IMR-90 (cell line): ENCODE data around the gene SLCO3A1. TPM values are rescaled to one million over a fixed set of nuclear protein-coding genes. Genes with fewer than 3 reads are reported as not detected.

Experiments
- ATAC-seq: fragments of 200-7000 bp; cut with Tn5 transposase; 2 replicates; pipeline ENCODE4 v1.9.1; 2020; ENCODE audit warnings: low read depth, mild to moderate bottlenecking, moderate library complexity
- BruUV-seq: library from RNA; stranded (reverse); fragments of 400-500 nt; replicated peaks from 2 replicates; lab custom pipeline; 2021; lab: Mats Ljungman, UMichigan
- CTCF ChIA-PET: fragments of 300-600 bp; formaldehyde crosslinking; extraction: SDS; loops from one replicate; lab custom pipeline; 2021; ENCODE audit warnings: antibody characterized with exemption; lab: Yijun Ruan, JAX
- POLR2A ChIA-PET: fragments of 300-600 bp; sonication (Branson Sonifier 250); formaldehyde crosslinking; loops from one replicate; lab custom pipeline; 2022; ENCODE audit warnings: antibody characterized with exemption; ENCODE audit not compliant: unreplicated experiment; lab: Charles Lee
- DNase-seq: peaks from one replicate; pipeline ENCODE4 v3.0.0; 2013
- H2AFZ ChIP-seq: replicated peaks from 2 replicates; pipeline ENCODE3; 2013; ENCODE audit warnings: low read length, mild to moderate bottlenecking; ENCODE audit not compliant: poor library complexity
- H2AK5ac ChIP-seq: 2 replicates; pipeline ENCODE4 v1.6.1; 2013; ENCODE audit warnings: low read depth, low read length, inconsistent platforms
- H2AK9ac ChIP-seq: replicated peaks from 2 replicates; pipeline ENCODE3; 2013; ENCODE audit warnings: mild to moderate bottlenecking, low read depth, low read length, moderate library complexity; ENCODE audit not compliant: poor library complexity
- H2BK120ac ChIP-seq: 2 replicates; pipeline ENCODE4 v1.6.1; 2013; ENCODE audit warnings: low read depth, low read length, inconsistent platforms
- H2BK15ac ChIP-seq: 3 replicates; pipeline ENCODE4 v1.6.1; 2013; ENCODE audit warnings: low read depth, low read length, inconsistent platforms
- H2BK20ac ChIP-seq: 2 replicates; pipeline ENCODE4 v1.6.1; 2013; ENCODE audit warnings: low read depth, mild to moderate bottlenecking, inconsistent platforms, low read length, moderate library complexity
- H2BK5ac ChIP-seq: 2 replicates; pipeline ENCODE4 v1.6.1; 2013; ENCODE audit warnings: mild to moderate bottlenecking, low read depth, low read length, inconsistent platforms; ENCODE audit not compliant: poor library complexity, severe bottlenecking
- H3K14ac ChIP-seq: replicated peaks from 2 replicates; pipeline ENCODE4 v1.6.1; 2013; ENCODE audit warnings: low read depth, low read length, inconsistent platforms
- H3K18ac ChIP-seq: 2 replicates; pipeline ENCODE4 v1.6.1; 2013; ENCODE audit warnings: low read depth, low read length, control low read depth
- H3K23ac ChIP-seq: 2 replicates; pipeline ENCODE4 v1.6.1; 2013; ENCODE audit warnings: low read depth, low read length, inconsistent platforms
- H3K27ac ChIP-seq: 2 replicates; pipeline ENCODE4 v1.5.1; 2013; ENCODE audit warnings: mild to moderate bottlenecking, control low read depth, low read length; ENCODE audit not compliant: insufficient read depth
- H3K27me3 ChIP-seq: 2 replicates; pipeline ENCODE4 v1.6.1; 2013; ENCODE audit warnings: low read length; ENCODE audit not compliant: control insufficient read depth, insufficient read depth
- H3K36me3 ChIP-seq: 2 replicates; pipeline ENCODE4 v1.6.1; 2013; ENCODE audit warnings: low read length, mixed read lengths; ENCODE audit not compliant: control insufficient read depth, insufficient read depth
- H3K4ac ChIP-seq: 2 replicates; pipeline ENCODE4 v1.6.1; 2013; ENCODE audit warnings: low read depth, low read length, inconsistent platforms
- H3K4me1 ChIP-seq: 2 replicates; pipeline ENCODE4 v1.6.1; 2013; ENCODE audit warnings: low read length, mixed read lengths; ENCODE audit not compliant: control insufficient read depth, insufficient read depth
- H3K4me2 ChIP-seq: 2 replicates; pipeline ENCODE4 v1.6.1; 2013; ENCODE audit warnings: low read depth, mild to moderate bottlenecking, control low read depth, low read length, moderate library complexity
- H3K4me3 ChIP-seq: 2 replicates; pipeline ENCODE4 v1.5.1; 2013; ENCODE audit warnings: low read depth, mild to moderate bottlenecking, control low read depth, low read length, moderate library complexity; ENCODE audit not compliant: insufficient read depth
- H3K56ac ChIP-seq: 2 replicates; pipeline ENCODE4 v1.6.1; 2013; ENCODE audit warnings: low read length, inconsistent platforms; ENCODE audit not compliant: insufficient read depth; ENCODE audit errors: extremely low read depth
- H3K79me1 ChIP-seq, 2 experiments: 2 replicates each; pipeline ENCODE4 v1.6.1; 2013; ENCODE audit warnings: low read length in 2 of 2, inconsistent platforms in 1 of 2, low read depth in 1 of 2
- H3K9ac ChIP-seq: 2 replicates; pipeline ENCODE4 v1.6.1; 2013; ENCODE audit warnings: low read depth, low read length, control low read depth
- H3K9me1 ChIP-seq: 2 replicates; pipeline ENCODE4 v1.6.1; 2013; ENCODE audit warnings: low read length, inconsistent platforms; ENCODE audit not compliant: insufficient read depth
- H3K9me3 ChIP-seq: 2 replicates; pipeline ENCODE4 v1.6.1; 2013; ENCODE audit warnings: low read length; ENCODE audit not compliant: control insufficient read depth, insufficient read depth
- H4K20me1 ChIP-seq: 2 replicates; pipeline ENCODE4 v1.6.1; 2013; ENCODE audit warnings: low read length, inconsistent platforms; ENCODE audit not compliant: insufficient read depth
- H4K5ac ChIP-seq: 2 replicates; pipeline ENCODE4 v1.6.1; 2013; ENCODE audit warnings: mild to moderate bottlenecking, low read depth, low read length, control low read depth
- H4K8ac ChIP-seq, 2 experiments: 2 replicates each; pipeline ENCODE4 v1.6.1; 2013; ENCODE audit warnings: low read depth in 2 of 2, low read length in 2 of 2, control low read depth in 1 of 2, inconsistent platforms in 1 of 2
- H4K91ac ChIP-seq: 2 replicates; pipeline ENCODE4 v1.6.1; 2013; ENCODE audit warnings: low read depth, low read length, inconsistent platforms; ENCODE audit not compliant: insufficient read depth
- BHLHE40 ChIP-seq: fragments of 150-350 bp; IDR thresholded peaks from 2 replicates; pipeline ENCODE4 v1.6.1; 2016; ENCODE audit warnings: mild to moderate bottlenecking, low read depth, low read length
- ELK1 ChIP-seq: fragments of 150-350 bp; IDR thresholded peaks from 2 replicates; pipeline ENCODE4 v1.6.1; 2016; ENCODE audit warnings: low read depth, mild to moderate bottlenecking, low read length, moderate library complexity, borderline replicate concordance
- FOS ChIP-seq: fragments of 150-350 bp; IDR thresholded peaks from 2 replicates; pipeline ENCODE4 v1.6.1; 2016; ENCODE audit warnings: low read depth, low read length
- MAFK ChIP-seq: IDR thresholded peaks from 2 replicates; pipeline ENCODE4 v1.6.1; 2012; ENCODE audit warnings: low read depth, low read length, improper control_type of control experiment
- MAZ ChIP-seq: IDR thresholded peaks from 2 replicates; pipeline ENCODE4 v1.6.1; 2012; ENCODE audit warnings: low read depth, mild to moderate bottlenecking, low read length, improper control_type of control experiment, moderate library complexity, borderline replicate concordance
- MXI1 ChIP-seq: IDR thresholded peaks from 2 replicates; pipeline ENCODE4 v1.6.1; 2012; ENCODE audit warnings: low read depth, mild to moderate bottlenecking, low read length, moderate library complexity, borderline replicate concordance
- POLR2A ChIP-seq: IDR thresholded peaks from 2 replicates; pipeline ENCODE4 v1.6.1; 2012; ENCODE audit warnings: mild to moderate bottlenecking, low read depth, low read length
- RAD21 ChIP-seq: IDR thresholded peaks from 2 replicates; pipeline ENCODE4 v1.6.1; 2012; ENCODE audit warnings: low read length, improper control_type of control experiment
- RCOR1 ChIP-seq: IDR thresholded peaks from 2 replicates; pipeline ENCODE4 v1.6.1; 2012; ENCODE audit warnings: mild to moderate bottlenecking, low read length, improper control_type of control experiment; ENCODE audit not compliant: insufficient replicate concordance
- RFX5 ChIP-seq: IDR thresholded peaks from 2 replicates; pipeline ENCODE4 v1.8.0; 2012; ENCODE audit warnings: low read depth, mild to moderate bottlenecking, low read length, moderate library complexity
- USF2 ChIP-seq: fragments of 150-350 bp; IDR thresholded peaks from 2 replicates; pipeline ENCODE4 v1.6.1; 2017; ENCODE audit warnings: mild to moderate bottlenecking, antibody characterized with exemption, low read length, low read depth
- WGBS, 2 experiments: methylation state at CpG; one replicate each; pipeline versions ENCODE4 v1.1.5 to v1.1.7; 2013; ENCODE audit warnings: missing lambda C conversion rate in 2 of 2; ENCODE audit not compliant: insufficient read length in 1 of 2; ENCODE audit errors: extremely low coverage in 2 of 2; 5-methylcytosine and 5-hydroxymethylcytosine counted together
- dilution Hi-C: fragments of 300-500 bp; cut with HindIII; formaldehyde crosslinking; loops from one replicate; pipeline ENCODE4 v1.14.3; 2018; ENCODE audit warnings: low sequenced_read_pairs; ENCODE audit not compliant: unreplicated experiment
- in situ Hi-C: fragments of 300-500 bp; cut with MboI; formaldehyde crosslinking; loops from 3 replicates; pipeline ENCODE4 v1.14.3; 2019; ENCODE audit warnings: low sequenced_read_pairs, inconsistent platforms, mixed read lengths
- intact Hi-C: fragments of 100-400 bp; cut with micrococcal nuclease; formaldehyde crosslinking; loops from 2 replicates; pipeline ENCODE4 v1.10.0; 2022
- polyA plus RNA-seq, 3 experiments: library from polyadenylated mRNA; depleted of rRNA; stranded (reverse); fragments of >200 nt; gene quantifications; 2 replicates each; pipeline ENCODE4 v1.2.3, GENCODE V29; 2012; ENCODE audit warnings: low replicate concordance in 1 of 3
- total RNA-seq: library from RNA; depleted of rRNA; stranded (reverse); fragments of >200 nt; gene quantifications from 2 replicates; pipeline ENCODE4 v1.2.3, GENCODE V29; 2012

SLCO3A1 gene
- total and polyA plus RNA-seq, 2 of the 4 experiments (the other 2 are of a cell fraction), result 4.7 to 8.1 TPM

- ATAC-seq (no peak), DNase-seq (no peak)
- ChIA-PET CTCF (interaction anchor here (0.5 kb wide), 1 partner anchor 13 kb away, joined by 3 read pairs; no protein-coding TSS in a partner anchor), POLR2A (no interaction called here)
- H2AK9ac ChIP-seq, result no peak overlapping the region
- no TSS peak for BruUV-seq
- no peak overlapping the region for H4K91ac ChIP-seq
- no peak overlapping the region for H3K56ac ChIP-seq
- no peak overlapping the region for H2AFZ ChIP-seq
- no peaks in the 10 kb centered on the region for H3K9me1 ChIP-seq
- dilution Hi-C loops (no loop called here), intact Hi-C loops (no loop called here), in situ Hi-C loops (no loop called here)
- no peak overlapping the region for H3K18ac ChIP-seq
- H3K4me3 ChIP-seq, result no peak overlapping the region
- no peak overlapping the region for H2BK15ac ChIP-seq
- no peak overlapping the region for H3K4me2 ChIP-seq
- TF ChIP-seq RCOR1 (no peak), MXI1 (no peak), RAD21 (no peak), USF2 (no peak), POLR2A (no peak), BHLHE40 (no peak), FOS (no peak), RFX5 (no peak), MAFK (no peak), MAZ (no peak), ELK1 (no peak)
- WGBS, 2 experiments, result 86% methylated on average over 3 of the region's 6 CpGs; no CpG with 5 or more reads in 1 of the 2 experiments
- H3K36me3 ChIP-seq, result no peaks in the 10 kb centered on the region
- H3K4ac ChIP-seq, result no peak overlapping the region
- H3K9ac ChIP-seq, result no peak overlapping the region
- no peak overlapping the region for H2BK5ac ChIP-seq
- H3K14ac ChIP-seq, result no peak overlapping the region
- H2BK120ac ChIP-seq, result no peak overlapping the region
- no peak overlapping the region for H3K23ac ChIP-seq
- H3K9me3 ChIP-seq, result no peaks in the 10 kb centered on the region
- no peak overlapping the region for H2AK5ac ChIP-seq
- H4K20me1 ChIP-seq, result no peaks in the 10 kb centered on the region
- 0 out of 4 replicates have a peak, but pooled peaks cover 0 to 2% of the 10 kb centered on the region in 2 experiments for H3K79me1 ChIP-seq
- no peaks in the 10 kb centered on the region for H3K27me3 ChIP-seq
- H2BK20ac ChIP-seq, result no peak overlapping the region
- no peak overlapping the region for H4K8ac ChIP-seq
- H3K27ac ChIP-seq, result no peak overlapping the region
- no peak overlapping the region for H4K5ac ChIP-seq
- peaks cover 6% of the 10 kb centered on the region; the same call in 1 of the 2 replicates for H3K4me1 ChIP-seq
These were observed 112.7 kb downstream of the SLCO3A1 start for GRCh38 chr15:91966194-91966552.
